SH-SY5Y (cell line): ENCODE data around the gene RAB3C.

ENCODE experiments used
- GATA2 ChIP-seq: IDR thresholded peaks from 2 replicates; pipeline ENCODE4 v1.6.1; 2011; ENCODE audit warnings: mild to moderate bottlenecking, low read depth, low read length
- GATA3 ChIP-seq: IDR thresholded peaks from 2 replicates; pipeline ENCODE4 v1.6.1; 2011; ENCODE audit warnings: low read depth, mild to moderate bottlenecking, low read length, moderate library complexity

DNA sequence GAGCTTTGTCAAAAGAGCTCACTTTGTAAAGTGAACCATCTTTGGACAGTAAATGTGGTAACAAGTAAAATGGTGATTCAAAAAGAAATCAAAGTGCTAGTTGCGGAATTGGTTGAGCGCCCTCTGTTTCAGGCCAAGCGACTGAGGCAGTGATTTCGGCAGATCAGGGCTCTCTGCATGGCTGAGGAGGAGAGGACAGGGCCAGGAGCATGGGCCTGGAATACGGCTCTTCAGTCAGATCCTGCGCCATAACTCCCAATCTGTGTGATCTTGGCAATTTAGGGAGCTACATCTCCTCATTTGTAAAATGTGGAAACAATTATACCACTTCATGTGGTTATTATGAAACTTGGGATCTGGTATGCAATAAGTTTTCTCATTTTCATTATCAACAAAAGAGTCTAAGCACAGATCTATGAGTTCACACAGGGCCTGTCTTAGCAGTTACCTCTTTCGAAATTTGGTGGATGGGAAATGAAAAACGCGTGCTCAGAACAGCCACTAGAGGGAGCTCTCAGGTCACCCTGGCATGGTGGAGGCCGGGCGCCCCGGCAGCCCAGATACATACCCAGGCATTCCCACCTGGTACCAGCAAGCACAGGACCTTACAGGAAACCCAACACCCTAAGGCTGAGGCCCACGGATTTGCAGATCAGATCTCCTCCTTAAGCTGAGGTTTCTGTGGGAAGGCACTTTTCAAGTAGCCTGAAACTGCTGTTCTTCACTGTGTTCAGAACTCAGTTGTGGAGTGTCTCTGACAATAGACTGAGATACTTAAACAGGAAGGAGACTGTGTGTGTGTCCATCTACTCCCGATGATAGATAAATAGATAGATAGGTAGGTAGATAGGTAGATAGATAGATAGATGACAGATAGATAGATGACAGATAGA, 303.7 kb downstream of the RAB3C start:
- TF ChIP-seq GATA3 (no peak), GATA2 (no peak)
